GM18909 (cell line): ENCODE results near the gene LGALS9B.
"Not testable (repeated sequence)": the region's sequence is repeated elsewhere in the genome, so short reads cannot be mapped to it uniquely, and the experiment has no call there.

Experiments
- ATAC-seq: cut with Tn5 transposase; IDR thresholded peaks from one replicate; pipeline ENCODE4 v1.9.1; 2021; ENCODE audit warnings: mild to moderate bottlenecking; ENCODE audit not compliant: unreplicated experiment, poor library complexity

Gene LGALS9B

GRCh38 chr17:20469107-20469506 is 1.8 kb upstream of the LGALS9B start:
- not testable (repeated sequence) for ATAC-seq

- ATAC-seq, result not testable (repeated sequence)
Observed at GRCh38 chr17:20466999-20467398, 340 bp downstream of the LGALS9B start.

- not testable (repeated sequence) for ATAC-seq
Observed at GRCh38 chr17:20466553-20466952, 786 bp downstream of the LGALS9B start.

- ATAC-seq, result not testable (repeated sequence)
Observed at GRCh38 chr17:20465535-20465934, 1.8 kb downstream of the LGALS9B start.

GRCh38 chr17:20464854-20465414 is 2.4 kb downstream of the LGALS9B start:
- ATAC-seq, result not testable (repeated sequence)

- not testable (repeated sequence) for ATAC-seq
Observed at GRCh38 chr17:20462158-20462557, 5.2 kb downstream of the LGALS9B start.

- not testable (repeated sequence) for ATAC-seq
Observed at GRCh38 chr17:20457848-20458381, 9.4 kb downstream of the LGALS9B start.

- not testable (repeated sequence) for ATAC-seq
Observed at GRCh38 chr17:20455106-20455505, 12.2 kb downstream of the LGALS9B start.

GRCh38 chr17:20453820-20454434 is 13.4 kb downstream of the LGALS9B start:
- not testable (repeated sequence) for ATAC-seq

- not testable (repeated sequence) for ATAC-seq
Observed at GRCh38 chr17:20450852-20451251, 16.5 kb downstream of the LGALS9B start.

GRCh38 chr17:20447534-20448321 is 19.6 kb downstream of the LGALS9B start:
- ATAC-seq, result not testable (repeated sequence)

- ATAC-seq, result not testable (repeated sequence)
Observed at GRCh38 chr17:20446895-20447294, 20.4 kb downstream of the LGALS9B start.

- ATAC-seq, result not testable (repeated sequence)
Observed at GRCh38 chr17:20444581-20445236, 22.6 kb downstream of the LGALS9B start.

- ATAC-seq, result not testable (repeated sequence)
Observed at GRCh38 chr17:20444173-20444572, 23.2 kb downstream of the LGALS9B start.

- not testable (repeated sequence) for ATAC-seq
Observed at GRCh38 chr17:20443632-20444031, 23.7 kb downstream of the LGALS9B start.

GRCh38 chr17:20440665-20441064 is 26.7 kb downstream of the LGALS9B start:
- not testable (repeated sequence) for ATAC-seq

GRCh38 chr17:20435166-20435565 is 32.2 kb downstream of the LGALS9B start:
- ATAC-seq, result not testable (repeated sequence)

GRCh38 chr17:20433382-20433781 is 34.0 kb downstream of the LGALS9B start:
- ATAC-seq, result not testable (repeated sequence)

GRCh38 chr17:20427264-20427663 is 40.1 kb downstream of the LGALS9B start:
- ATAC-seq, result not testable (repeated sequence)

GRCh38 chr17:20422826-20423225 is 44.5 kb downstream of the LGALS9B start:
- ATAC-seq, result not testable (repeated sequence)
